A549 (cell line): Measurements from ENCODE around the gene E2F6. TPM values are rescaled to one million over a fixed set of nuclear protein-coding genes. Genes with fewer than 3 reads are reported as not detected.

Experiments
- ATAC-seq, 2 experiments: fragments of 200-7000 bp in 1 of 2; fragments of >200 bp in 1 of 2; cut with Nextera tagmentation in 1 of 2; cut with Tn5 transposase in 1 of 2; 3 replicates each; pipeline versions ENCODE4 v1.8.0 to v1.9.1; 2018 to 2020; ENCODE audit warnings: mild to moderate bottlenecking in 1 of 2, moderate library complexity in 1 of 2
- CTCF ChIA-PET: fragments of 300-600 bp; sonication (Branson Sonifier 250); formaldehyde crosslinking; extraction: SDS; loops from one replicate; lab custom pipeline; 2021; ENCODE audit warnings: antibody characterized with exemption, inconsistent platforms; lab: Yijun Ruan, JAX
- POLR2A ChIA-PET: fragments of 350-600 bp; formaldehyde crosslinking; extraction: SDS; loops from one replicate; lab custom pipeline; 2021; ENCODE audit warnings: antibody characterized with exemption, inconsistent platforms; lab: Yijun Ruan, JAX
- DNase-seq, 2 experiments: peaks; one replicate each; pipeline versions ENCODE4 v3.0.0 to v3.0.0-alpha.2; 2011 to 2016; ENCODE audit warnings: low read depth in 1 of 2, low spot score in 1 of 2
- FAIRE-seq: peaks from 2 replicates; lab custom pipeline; 2011; peaks lifted over from hg19 to GRCh38; lab: Jason Lieb, UNC
- H3K27ac ChIP-seq, 2 experiments: fragments of >200 bp; sonication (Bioruptor Twin); formaldehyde crosslinking; 3 replicates each; pipeline ENCODE4 v1.5.1; 2016 to 2017
- H3K4me1 ChIP-seq: fragments of >200 bp; sonication (Bioruptor Twin); formaldehyde crosslinking; 3 replicates; pipeline ENCODE4 v1.6.1; 2016
- H3K4me2 ChIP-seq: fragments of >200 bp; sonication (Bioruptor Twin); formaldehyde crosslinking; 3 replicates; pipeline ENCODE4 v1.6.1; 2016
- H3K4me3 ChIP-seq: fragments of >200 bp; sonication (Bioruptor Twin); formaldehyde crosslinking; 3 replicates; pipeline ENCODE4 v1.5.1; 2016
- H3K9me3 ChIP-seq: fragments of >200 bp; sonication (Bioruptor Twin); formaldehyde crosslinking; 3 replicates; pipeline ENCODE4 v1.6.1; 2016
- BHLHE40 ChIP-seq: IDR thresholded peaks from 2 replicates; pipeline ENCODE4 v1.6.1; 2012; ENCODE audit warnings: low read depth, low read length, inconsistent platforms
- CBX2 ChIP-seq: fragments of 200-600 bp; sonication (generic); IDR thresholded peaks from 2 replicates; pipeline ENCODE4 v1.6.1; 2016; ENCODE audit warnings: low read depth, mild to moderate bottlenecking, borderline replicate concordance
- EHF ChIP-seq: fragments of 250-450 bp; sonication (Bioruptor Pico); IDR thresholded peaks from 2 replicates; pipeline ENCODE4 v1.5.0; 2020; ENCODE audit warnings: mild to moderate bottlenecking
- ESRRA ChIP-seq: fragments of 150-350 bp; IDR thresholded peaks from 2 replicates; pipeline ENCODE4 v1.6.1; 2014; ENCODE audit warnings: mild to moderate bottlenecking, low read length, borderline replicate concordance
- FOSB ChIP-seq: fragments of 250-450 bp; sonication (Bioruptor Pico); IDR thresholded peaks from 2 replicates; pipeline ENCODE4 v1.5.0; 2020; ENCODE audit warnings: mild to moderate bottlenecking, moderate library complexity
- FOSL2 ChIP-seq, 2 experiments: fragments of 450-650 bp in 1 of 2; fragments of >200 bp in 1 of 2; sonication (Bioruptor Twin) in 1 of 2; formaldehyde crosslinking; IDR thresholded peaks; 2 replicates each; pipeline versions ENCODE4 v1.5.0 to v1.6.1; 2016 to 2020; ENCODE audit warnings: mild to moderate bottlenecking in 1 of 2, moderate library complexity in 1 of 2
- FOXS1 ChIP-seq: fragments of 250-450 bp; sonication (Bioruptor Pico); IDR thresholded peaks from 2 replicates; pipeline ENCODE4 v1.5.0; 2020; ENCODE audit warnings: mild to moderate bottlenecking, moderate library complexity
- GATA3 ChIP-seq: IDR thresholded peaks from 2 replicates; pipeline ENCODE4 v1.6.1; 2012; ENCODE audit warnings: borderline replicate concordance
- HDAC2 ChIP-seq: fragments of 200-600 bp; sonication (generic); IDR thresholded peaks from 2 replicates; pipeline ENCODE4 v1.6.1; 2016
- HEYL ChIP-seq: fragments of 250-450 bp; sonication (Bioruptor Pico); IDR thresholded peaks from 2 replicates; pipeline ENCODE4 v1.8.0; 2021; ENCODE audit warnings: mild to moderate bottlenecking, moderate library complexity
- HMGXB4 ChIP-seq: fragments of 250-450 bp; sonication (Bioruptor Pico); IDR thresholded peaks from 2 replicates; pipeline ENCODE4 v1.5.0; 2021; ENCODE audit warnings: mild to moderate bottlenecking, moderate library complexity, borderline replicate concordance
- HOXA7 ChIP-seq: fragments of 250-450 bp; sonication (Bioruptor Pico); IDR thresholded peaks from 2 replicates; pipeline ENCODE4 v1.5.0; 2020; ENCODE audit warnings: mild to moderate bottlenecking, moderate library complexity
- HOXB13 ChIP-seq: fragments of 250-450 bp; sonication (Bioruptor Pico); IDR thresholded peaks from 2 replicates; pipeline ENCODE4 v1.5.0; 2020; ENCODE audit warnings: low read depth, mild to moderate bottlenecking, moderate library complexity
- HOXB5 ChIP-seq: fragments of 250-450 bp; sonication (Bioruptor Pico); IDR thresholded peaks from 2 replicates; pipeline ENCODE4 v1.5.0; 2020; ENCODE audit warnings: mild to moderate bottlenecking, moderate library complexity
- JUN ChIP-seq, 2 experiments: fragments of >200 bp; sonication (Bioruptor Twin); formaldehyde crosslinking; IDR thresholded peaks; 2 replicates in 1 of 2; 3 replicates in 1 of 2; pipeline ENCODE4 v1.6.1; 2016 to 2017
- KDM5A ChIP-seq: fragments of 200-600 bp; sonication (generic); IDR thresholded peaks from 2 replicates; pipeline ENCODE4 v1.6.1; 2016; ENCODE audit warnings: antibody characterized with exemption, mild to moderate bottlenecking
- MAX ChIP-seq: IDR thresholded peaks from 2 replicates; pipeline ENCODE4 v1.6.1; 2012
- NFE2L2 ChIP-seq: fragments of 150-350 bp; conservative IDR thresholded peaks from 2 replicates; pipeline ENCODE4 v1.6.1; 2014; ENCODE audit warnings: low read length
- POLR2A ChIP-seq: IDR thresholded peaks from 2 replicates; pipeline ENCODE4 v1.6.1; 2012; ENCODE audit warnings: mild to moderate bottlenecking, low read length
- POLR2AphosphoS2 ChIP-seq: conservative IDR thresholded peaks from 2 replicates; pipeline ENCODE4 v1.6.1; 2012; ENCODE audit warnings: low read length, improper control_type of control experiment, inconsistent platforms
- RARB ChIP-seq: fragments of 250-450 bp; sonication (Bioruptor Pico); IDR thresholded peaks from 2 replicates; pipeline ENCODE4 v1.8.0; 2021; ENCODE audit warnings: mild to moderate bottlenecking, moderate library complexity
- RCOR1 ChIP-seq: fragments of 150-350 bp; IDR thresholded peaks from 2 replicates; pipeline ENCODE4 v1.6.1; 2014; ENCODE audit warnings: antibody characterized with exemption, low read length, low read depth
- SMC3 ChIP-seq: fragments of >200 bp; sonication (Bioruptor Twin); formaldehyde crosslinking; IDR thresholded peaks from 3 replicates; pipeline ENCODE4 v1.6.1; 2018; ENCODE audit warnings: inconsistent platforms
- TP53 ChIP-seq: fragments of 250-450 bp; sonication (Bioruptor Pico); IDR thresholded peaks from 2 replicates; pipeline ENCODE4 v1.5.0; 2021; ENCODE audit warnings: mild to moderate bottlenecking, moderate library complexity
- ZC3H11A ChIP-seq: fragments of 450-650 bp; IDR thresholded peaks from 2 replicates; pipeline ENCODE4 v1.6.1; 2014; ENCODE audit warnings: antibody characterized with exemption, mild to moderate bottlenecking
- ZNF302 ChIP-seq: fragments of 250-450 bp; sonication (Bioruptor Pico); IDR thresholded peaks from 2 replicates; pipeline ENCODE4 v1.9.0; 2021; ENCODE audit warnings: inconsistent platforms, mild to moderate bottlenecking, moderate library complexity
- ZSCAN20 ChIP-seq: fragments of 250-450 bp; sonication (Bioruptor Pico); IDR thresholded peaks from 2 replicates; pipeline ENCODE4 v1.8.0; 2022; ENCODE audit warnings: mild to moderate bottlenecking, moderate library complexity
- WGBS: methylation state at CpG from one replicate; pipeline ENCODE4 v1.1.6; 2017; ENCODE audit errors: missing lambda C conversion rate; 5-methylcytosine and 5-hydroxymethylcytosine counted together
- polyA plus RNA-seq, 4 experiments: library from polyadenylated mRNA; depleted of rRNA in 3 of 4; stranded (reverse); fragments of >200 nt; fragmentation: RNase III in 1 of 4; extraction: RNeasy Plus Mini Kit Qiagen cat#74134 plus additional on column Dnase treatment in 1 of 4; gene quantifications; 2 replicates in 3 of 4; 3 replicates in 1 of 4; pipeline ENCODE4 v1.2.3, GENCODE V29; 2011 to 2017
- TF ChIP-seq, protein P1 (sequence below): fragments of 250-450 bp; sonication (Bioruptor Pico); IDR thresholded peaks from 2 replicates; pipeline ENCODE4 v1.5.0; 2020; ENCODE audit warnings: low read depth, mild to moderate bottlenecking, moderate library complexity
- TF ChIP-seq, protein P2 (sequence below): fragments of 200-600 bp; sonication (generic); IDR thresholded peaks from 2 replicates; pipeline ENCODE4 v1.6.1; 2016; ENCODE audit warnings: antibody characterized with exemption, mild to moderate bottlenecking, moderate library complexity
- TF ChIP-seq, protein P3 (sequence below): fragments of >200 bp; sonication (Bioruptor Twin); formaldehyde crosslinking; IDR thresholded peaks from 3 replicates; pipeline ENCODE4 v1.5.1; 2016

Gene E2F6
- polyA plus RNA-seq, 2 of the 4 experiments (the other 2 are of a cell fraction): 34.3 to 41.7 TPM

- FAIRE-seq: no peak
- no peak for DNase-seq
- H3K4me1 ChIP-seq: no peaks in the 10 kb centered on the region
Measured at GRCh38 chr2:11508279-11508678, 42.3 kb upstream of the E2F6 start.

DNA sequence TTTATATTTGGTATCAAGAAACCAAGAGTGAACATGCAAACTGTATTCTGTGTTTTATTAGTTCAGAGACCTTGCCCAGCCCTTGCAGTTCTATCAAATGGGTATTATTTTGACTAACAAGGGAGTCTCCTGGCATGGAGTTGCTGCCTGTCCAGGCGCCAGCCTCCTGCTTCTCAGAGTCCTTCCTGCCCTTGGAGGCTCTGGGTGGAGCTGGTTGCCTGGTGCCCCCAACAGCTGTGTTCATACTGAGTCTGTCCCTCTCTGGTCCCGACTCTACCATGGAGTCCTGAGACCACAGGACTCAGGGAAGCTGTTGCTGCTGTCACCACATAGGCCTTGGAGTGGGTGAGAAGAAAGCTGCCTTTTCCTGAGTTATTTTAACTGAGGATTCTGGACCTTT, 41.6 kb upstream of the E2F6 start:
- POLR2A ChIA-PET: no interaction called here
- Histone ChIP-seq H3K4me1 (no peaks in the 10 kb centered on the region), H3K4me3 (no peak overlapping the region), H3K27ac (no peak overlapping the region)
- peak in 1 of 2 experiments; percentile 18; a peak in 2 of 6 replicates for ATAC-seq
- 59% methylated on average over 2 of the region's 2 CpGs for WGBS
- no peak for FAIRE-seq
- DNase-seq: no peak
- CTCF ChIA-PET: interaction anchor here (1.1 kb wide), 1 partner anchor 75 kb away, joined by 6 read pairs; no protein-coding TSS in a partner anchor
- TF ChIP-seq HEYL (no peak), POLR2A (no peak), RCOR1 (no peak), POLR2AphosphoS2 (no peak), HDAC2 (no peak), FOXS1 (CRISPR knock-in tag) (no peak), ZC3H11A (no peak), HOXB13 (no peak), FOSB (CRISPR knock-in tag) (no peak), RARB (no peak), KDM5A (no peak), ESRRA (no peak), JUN (IDR thresholded peaks at IDR 0.05) (no peak), ZNF302 (CRISPR knock-in tag) (no peak), SMC3 (no peak), TP53 (CRISPR knock-in tag) (no peak)
- TF ChIP-seq, protein P1, sequence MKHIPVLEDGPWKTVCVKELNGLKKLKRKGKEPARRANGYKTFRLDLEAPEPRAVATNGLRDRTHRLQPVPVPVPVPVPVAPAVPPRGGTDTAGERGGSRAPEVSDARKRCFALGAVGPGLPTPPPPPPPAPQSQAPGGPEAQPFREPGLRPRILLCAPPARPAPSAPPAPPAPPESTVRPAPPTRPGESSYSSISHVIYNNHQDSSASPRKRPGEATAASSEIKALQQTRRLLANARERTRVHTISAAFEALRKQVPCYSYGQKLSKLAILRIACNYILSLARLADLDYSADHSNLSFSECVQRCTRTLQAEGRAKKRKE (CRISPR knock-in tag): no peak
- TF ChIP-seq, all 56 proteins: peak for 0
- H3K4me2 ChIP-seq: no peak overlapping the region
- peaks cover 16% of the 10 kb centered on the region; the same call in 2 of the 3 replicates for H3K9me3 ChIP-seq

More at GRCh38 chr2:11508279-11508678, 42.3 kb upstream of the E2F6 start:
- Histone ChIP-seq H3K4me2 (no peak overlapping the region), H3K9me3 (peaks cover 10% of the 10 kb centered on the region; the same call in 2 of the 3 replicates), H3K27ac (no peak overlapping the region), H3K4me3 (no peak overlapping the region)
- peak in 1 of 2 experiments; percentile 30; a peak in 3 of 6 replicates for ATAC-seq
- POLR2A ChIA-PET: no interaction called here
- CTCF ChIA-PET: interaction anchor here (1.1 kb wide), 1 partner anchor 75 kb away, joined by 6 read pairs; no protein-coding TSS in a partner anchor
- WGBS: 62% methylated on average over 8 of the region's 8 CpGs
- TF ChIP-seq, protein P2, sequence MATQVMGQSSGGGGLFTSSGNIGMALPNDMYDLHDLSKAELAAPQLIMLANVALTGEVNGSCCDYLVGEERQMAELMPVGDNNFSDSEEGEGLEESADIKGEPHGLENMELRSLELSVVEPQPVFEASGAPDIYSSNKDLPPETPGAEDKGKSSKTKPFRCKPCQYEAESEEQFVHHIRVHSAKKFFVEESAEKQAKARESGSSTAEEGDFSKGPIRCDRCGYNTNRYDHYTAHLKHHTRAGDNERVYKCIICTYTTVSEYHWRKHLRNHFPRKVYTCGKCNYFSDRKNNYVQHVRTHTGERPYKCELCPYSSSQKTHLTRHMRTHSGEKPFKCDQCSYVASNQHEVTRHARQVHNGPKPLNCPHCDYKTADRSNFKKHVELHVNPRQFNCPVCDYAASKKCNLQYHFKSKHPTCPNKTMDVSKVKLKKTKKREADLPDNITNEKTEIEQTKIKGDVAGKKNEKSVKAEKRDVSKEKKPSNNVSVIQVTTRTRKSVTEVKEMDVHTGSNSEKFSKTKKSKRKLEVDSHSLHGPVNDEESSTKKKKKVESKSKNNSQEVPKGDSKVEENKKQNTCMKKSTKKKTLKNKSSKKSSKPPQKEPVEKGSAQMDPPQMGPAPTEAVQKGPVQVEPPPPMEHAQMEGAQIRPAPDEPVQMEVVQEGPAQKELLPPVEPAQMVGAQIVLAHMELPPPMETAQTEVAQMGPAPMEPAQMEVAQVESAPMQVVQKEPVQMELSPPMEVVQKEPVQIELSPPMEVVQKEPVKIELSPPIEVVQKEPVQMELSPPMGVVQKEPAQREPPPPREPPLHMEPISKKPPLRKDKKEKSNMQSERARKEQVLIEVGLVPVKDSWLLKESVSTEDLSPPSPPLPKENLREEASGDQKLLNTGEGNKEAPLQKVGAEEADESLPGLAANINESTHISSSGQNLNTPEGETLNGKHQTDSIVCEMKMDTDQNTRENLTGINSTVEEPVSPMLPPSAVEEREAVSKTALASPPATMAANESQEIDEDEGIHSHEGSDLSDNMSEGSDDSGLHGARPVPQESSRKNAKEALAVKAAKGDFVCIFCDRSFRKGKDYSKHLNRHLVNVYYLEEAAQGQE: no peak
- no peak for TF ChIP-seq NFE2L2
- no peak for TF ChIP-seq GATA3
- no peak for TF ChIP-seq HMGXB4 (CRISPR knock-in tag)
- no peak for TF ChIP-seq RARB
- TF ChIP-seq FOSL2 (IDR thresholded peaks at IDR 0.05): no peak
- TF ChIP-seq FOSL2 (CRISPR knock-in tag; IDR thresholded peaks at IDR 0.05): no peak
- no peak for TF ChIP-seq MAX
- no peak for TF ChIP-seq HOXA7 (CRISPR knock-in tag)
- TF ChIP-seq HOXB5 (CRISPR knock-in tag): no peak
- no peak for TF ChIP-seq BHLHE40
- TF ChIP-seq FOXS1 (CRISPR knock-in tag): no peak
- TF ChIP-seq, protein P3, sequence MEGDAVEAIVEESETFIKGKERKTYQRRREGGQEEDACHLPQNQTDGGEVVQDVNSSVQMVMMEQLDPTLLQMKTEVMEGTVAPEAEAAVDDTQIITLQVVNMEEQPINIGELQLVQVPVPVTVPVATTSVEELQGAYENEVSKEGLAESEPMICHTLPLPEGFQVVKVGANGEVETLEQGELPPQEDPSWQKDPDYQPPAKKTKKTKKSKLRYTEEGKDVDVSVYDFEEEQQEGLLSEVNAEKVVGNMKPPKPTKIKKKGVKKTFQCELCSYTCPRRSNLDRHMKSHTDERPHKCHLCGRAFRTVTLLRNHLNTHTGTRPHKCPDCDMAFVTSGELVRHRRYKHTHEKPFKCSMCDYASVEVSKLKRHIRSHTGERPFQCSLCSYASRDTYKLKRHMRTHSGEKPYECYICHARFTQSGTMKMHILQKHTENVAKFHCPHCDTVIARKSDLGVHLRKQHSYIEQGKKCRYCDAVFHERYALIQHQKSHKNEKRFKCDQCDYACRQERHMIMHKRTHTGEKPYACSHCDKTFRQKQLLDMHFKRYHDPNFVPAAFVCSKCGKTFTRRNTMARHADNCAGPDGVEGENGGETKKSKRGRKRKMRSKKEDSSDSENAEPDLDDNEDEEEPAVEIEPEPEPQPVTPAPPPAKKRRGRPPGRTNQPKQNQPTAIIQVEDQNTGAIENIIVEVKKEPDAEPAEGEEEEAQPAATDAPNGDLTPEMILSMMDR: no peak
- no peak for TF ChIP-seq CBX2
- TF ChIP-seq ZSCAN20 (CRISPR knock-in tag): no peak
- no peak for TF ChIP-seq HOXB13
- TF ChIP-seq EHF (CRISPR knock-in tag): no peak
